ENCODE measurements around the gene TMEM8B.

DNA sequence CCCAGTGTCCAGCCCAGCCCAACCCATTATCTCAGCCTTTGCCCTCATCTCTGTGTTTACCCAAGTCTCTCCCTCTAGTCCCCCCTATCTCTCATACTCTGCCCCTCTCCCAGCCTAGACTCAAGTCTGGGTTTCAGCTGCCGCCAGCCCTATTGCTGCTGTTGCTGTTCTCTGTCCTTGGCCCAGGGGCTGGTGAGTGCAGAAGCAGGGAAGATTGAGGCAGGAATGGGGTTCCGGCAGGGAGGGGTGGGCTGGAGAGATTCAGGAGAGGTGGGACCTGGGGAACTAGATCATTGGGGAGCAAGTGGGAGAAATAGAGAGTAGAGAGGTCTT lies 702 bp downstream of the TMEM8B start:
- TF ChIP-seq, protein P1, sequence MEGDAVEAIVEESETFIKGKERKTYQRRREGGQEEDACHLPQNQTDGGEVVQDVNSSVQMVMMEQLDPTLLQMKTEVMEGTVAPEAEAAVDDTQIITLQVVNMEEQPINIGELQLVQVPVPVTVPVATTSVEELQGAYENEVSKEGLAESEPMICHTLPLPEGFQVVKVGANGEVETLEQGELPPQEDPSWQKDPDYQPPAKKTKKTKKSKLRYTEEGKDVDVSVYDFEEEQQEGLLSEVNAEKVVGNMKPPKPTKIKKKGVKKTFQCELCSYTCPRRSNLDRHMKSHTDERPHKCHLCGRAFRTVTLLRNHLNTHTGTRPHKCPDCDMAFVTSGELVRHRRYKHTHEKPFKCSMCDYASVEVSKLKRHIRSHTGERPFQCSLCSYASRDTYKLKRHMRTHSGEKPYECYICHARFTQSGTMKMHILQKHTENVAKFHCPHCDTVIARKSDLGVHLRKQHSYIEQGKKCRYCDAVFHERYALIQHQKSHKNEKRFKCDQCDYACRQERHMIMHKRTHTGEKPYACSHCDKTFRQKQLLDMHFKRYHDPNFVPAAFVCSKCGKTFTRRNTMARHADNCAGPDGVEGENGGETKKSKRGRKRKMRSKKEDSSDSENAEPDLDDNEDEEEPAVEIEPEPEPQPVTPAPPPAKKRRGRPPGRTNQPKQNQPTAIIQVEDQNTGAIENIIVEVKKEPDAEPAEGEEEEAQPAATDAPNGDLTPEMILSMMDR (IDR thresholded peaks at IDR 0.05 in 8 of 11, conservative IDR thresholded peaks at IDR 0.05 in 3 of 11), result no peak
- TF ChIP-seq POLR2A (IDR thresholded peaks at IDR 0.05), result no peak
- no peak for TF ChIP-seq POLR2AphosphoS5 (IDR thresholded peaks at IDR 0.05)
